Lower leg skin (tissue), 3 donors: ENCODE data around the gene MEIOB.

Experiments used
- CTCF ChIP-seq, 3 donors: fragments of 450-650 bp; IDR thresholded peaks; one replicate each; pipeline ENCODE4 v1.5.1; 2016; ENCODE audit warnings: antibody characterized with exemption in 3 of 3, mild to moderate bottlenecking in 3 of 3, moderate library complexity in 2 of 3
- POLR2A ChIP-seq, 2 donors: fragments of 450-650 bp; IDR thresholded peaks; one replicate each; pipeline ENCODE4 v1.6.1; 2016 to 2017; ENCODE audit warnings: antibody characterized with exemption in 2 of 2, mild to moderate bottlenecking in 1 of 2, moderate library complexity in 1 of 2

- TF ChIP-seq POLR2A (IDR thresholded peaks at IDR 0.05), result no peak
- TF ChIP-seq CTCF (IDR thresholded peaks at IDR 0.05), result no peak
Measured at GRCh38 chr16:1800701-1801100, 71.3 kb downstream of the MEIOB start.
